Neuronal stem cell (in vitro differentiated cells): Measurements from ENCODE around the gene RELL2.

ENCODE experiments used
- DNase-seq: peaks from one replicate; pipeline ENCODE4 v3.0.0-alpha.2; 2013; ENCODE audit warnings: low spot score
- H2AFZ ChIP-seq: one replicate; pipeline ENCODE4 v1.6.1; 2013; ENCODE audit warnings: mild to moderate bottlenecking, low read length, inconsistent platforms
- H2AK5ac ChIP-seq: 2 replicates; pipeline ENCODE4 v1.6.1; 2013; ENCODE audit warnings: low read depth, mild to moderate bottlenecking, inconsistent platforms, low read length, moderate library complexity, mixed read lengths
- H2BK120ac ChIP-seq: 2 replicates; pipeline ENCODE4 v1.6.1; 2013; ENCODE audit warnings: low read depth, mild to moderate bottlenecking, inconsistent platforms, low read length, moderate library complexity, mixed read lengths
- H2BK12ac ChIP-seq: one replicate; pipeline ENCODE4 v1.6.1; 2013; ENCODE audit warnings: low read length, inconsistent platforms
- H2BK15ac ChIP-seq: 2 replicates; pipeline ENCODE4 v1.6.1; 2013; ENCODE audit warnings: mild to moderate bottlenecking, low read length, inconsistent platforms, mixed read lengths
- H2BK5ac ChIP-seq: one replicate; pipeline ENCODE4 v1.6.1; 2013; ENCODE audit warnings: inconsistent platforms, mild to moderate bottlenecking, low read length, moderate library complexity
- H3K14ac ChIP-seq: one replicate; pipeline ENCODE4 v1.6.1; 2013; ENCODE audit warnings: low read length, inconsistent platforms
- H3K18ac ChIP-seq: 2 replicates; pipeline ENCODE4 v1.6.1; 2013; ENCODE audit warnings: low read length, inconsistent platforms
- H3K23ac ChIP-seq: 2 replicates; pipeline ENCODE4 v1.6.1; 2013; ENCODE audit warnings: low read depth, mild to moderate bottlenecking, mixed read lengths, low read length, inconsistent platforms; ENCODE audit not compliant: poor library complexity
- H3K27ac ChIP-seq: replicated peaks from 3 replicates; pipeline ENCODE4 v1.5.1; 2013; ENCODE audit warnings: low read length, inconsistent platforms
- H3K27me3 ChIP-seq, 3 experiments: 2 replicates each; pipeline ENCODE4 v1.6.1; 2013; ENCODE audit warnings: low read length in 3 of 3, mild to moderate bottlenecking in 2 of 3, inconsistent platforms in 1 of 3, low read depth in 1 of 3, mixed read lengths in 1 of 3, moderate library complexity in 1 of 3; ENCODE audit not compliant: control insufficient read depth in 3 of 3, insufficient read depth in 3 of 3
- H3K36me3 ChIP-seq, 2 donors: replicated peaks in 1 of 2; 2 replicates each; pipeline ENCODE4 v1.6.1; 2013; ENCODE audit warnings: low read length in 2 of 2; ENCODE audit not compliant: control insufficient read depth in 2 of 2, insufficient read depth in 2 of 2
- H3K4ac ChIP-seq: 2 replicates; pipeline ENCODE4 v1.6.1; 2013; ENCODE audit warnings: inconsistent platforms, mild to moderate bottlenecking, low read length, moderate library complexity
- H3K4me1 ChIP-seq, 2 donors: 1 replicate in 1 of 2; 2 replicates in 1 of 2; pipeline ENCODE4 v1.6.1; 2013; ENCODE audit warnings: low read length in 2 of 2, low read depth in 1 of 2; ENCODE audit not compliant: control insufficient read depth in 2 of 2, insufficient read depth in 1 of 2
- H3K4me2 ChIP-seq: one replicate; pipeline ENCODE4 v1.6.1; 2013; ENCODE audit warnings: mild to moderate bottlenecking, low read length, inconsistent platforms; ENCODE audit not compliant: insufficient read depth, poor library complexity, severe bottlenecking
- H3K4me3 ChIP-seq, 2 donors: 2 replicates each; pipeline ENCODE4 v1.5.1; 2013; ENCODE audit warnings: low read length in 2 of 2, mild to moderate bottlenecking in 2 of 2, inconsistent platforms in 1 of 2, moderate library complexity in 1 of 2
- H3K79me1 ChIP-seq: one replicate; pipeline ENCODE4 v1.6.1; 2013; ENCODE audit warnings: low read depth, mild to moderate bottlenecking, inconsistent platforms, low read length, moderate library complexity
- H3K9ac ChIP-seq: one replicate; pipeline ENCODE4 v1.6.1; 2013; ENCODE audit warnings: mild to moderate bottlenecking, low read depth, low read length, inconsistent platforms; ENCODE audit not compliant: poor library complexity
- H3K9me3 ChIP-seq, 2 donors: replicated peaks in 1 of 2; 2 replicates each; pipeline versions ENCODE3 to v1.6.1; 2013; ENCODE audit warnings: low read length in 2 of 2, mild to moderate bottlenecking in 2 of 2, inconsistent platforms in 1 of 2, low read depth in 1 of 2, mixed read lengths in 1 of 2, moderate library complexity in 1 of 2; ENCODE audit not compliant: control insufficient read depth in 2 of 2, insufficient read depth in 1 of 2
- H4K8ac ChIP-seq: one replicate; pipeline ENCODE4 v1.6.1; 2013; ENCODE audit warnings: low read depth, mild to moderate bottlenecking, inconsistent platforms, low read length, moderate library complexity
- H4K91ac ChIP-seq: one replicate; pipeline ENCODE4 v1.6.1; 2013; ENCODE audit warnings: low read length, low read depth, mild to moderate bottlenecking, inconsistent platforms; ENCODE audit not compliant: poor library complexity
- WGBS, 2 donors: extraction: QIAGEN DNeasy Blood & Tissue Kit; methylation state at CpG; one replicate each; pipeline ENCODE4 v1.1.7; 2013; ENCODE audit warnings: missing lambda C conversion rate in 2 of 2, mixed read lengths in 1 of 2; ENCODE audit not compliant: insufficient read length in 2 of 2, insufficient replicate concordance in 1 of 2; ENCODE audit errors: extremely low coverage in 2 of 2; 5-methylcytosine and 5-hydroxymethylcytosine counted together

Gene RELL2

DNA sequence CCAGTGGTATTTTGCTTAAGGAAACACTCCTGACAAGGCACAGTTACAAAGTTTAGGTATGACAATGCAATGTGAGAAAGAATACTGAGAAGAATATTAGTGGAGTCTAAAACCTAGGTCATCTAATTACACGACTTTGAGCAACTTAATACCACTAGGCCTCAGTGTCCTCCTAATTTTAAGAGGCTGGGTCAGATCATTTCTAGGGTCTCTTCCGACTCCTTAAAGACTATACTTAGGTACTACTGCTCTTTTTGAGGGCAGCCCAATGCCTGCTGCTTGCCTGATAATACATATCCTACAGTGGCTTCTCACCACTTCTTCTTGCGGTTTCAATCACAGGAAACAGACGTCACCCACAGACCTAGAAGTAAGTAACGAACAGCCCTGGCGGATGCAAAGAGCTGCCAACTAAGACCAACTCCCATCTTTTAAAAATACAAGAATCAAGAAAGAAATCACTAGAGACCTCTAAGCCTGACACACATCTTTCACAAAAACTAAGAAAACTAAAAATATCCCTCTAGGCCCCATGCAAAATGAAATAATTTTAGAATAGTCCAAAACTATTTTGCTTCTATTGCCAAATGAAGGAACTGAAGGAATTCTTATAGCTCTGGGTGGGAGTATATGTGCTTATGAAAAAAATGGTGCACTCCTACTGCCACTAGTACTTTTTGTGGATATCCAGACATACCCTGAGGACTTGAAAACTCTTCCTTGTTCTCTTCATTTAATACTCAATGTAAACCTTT is 31.1 kb upstream of the RELL2 start:
- Histone ChIP-seq H2BK12ac (no peak overlapping the region), H4K91ac (no peak overlapping the region), H3K27me3 (no peaks in the 10 kb centered on the region), H2AK5ac (no peak overlapping the region), H2BK15ac (no peak overlapping the region), H3K4me3 (no peak overlapping the region), H3K27ac (no peak overlapping the region), H3K14ac (no peak overlapping the region), H3K9me3 (no peaks in the 10 kb centered on the region), H3K4ac (no peak overlapping the region), H3K79me1 (no peaks in the 10 kb centered on the region), H2AFZ (no peak overlapping the region), H3K9ac (no peak overlapping the region), H3K4me1 (peaks cover 0 to 5% of the 10 kb centered on the region in 2 donors), H3K18ac (no peak overlapping the region), H3K4me2 (no peak overlapping the region), H4K8ac (no peak overlapping the region), H2BK5ac (no peak overlapping the region), H2BK120ac (no peak overlapping the region), H3K36me3 (no peaks in the 10 kb centered on the region), H3K23ac (no peak overlapping the region)
- no CpG with 5 or more reads among the region's 6 CpGs for WGBS, 2 donors
- DNase-seq: no peak

DNA sequence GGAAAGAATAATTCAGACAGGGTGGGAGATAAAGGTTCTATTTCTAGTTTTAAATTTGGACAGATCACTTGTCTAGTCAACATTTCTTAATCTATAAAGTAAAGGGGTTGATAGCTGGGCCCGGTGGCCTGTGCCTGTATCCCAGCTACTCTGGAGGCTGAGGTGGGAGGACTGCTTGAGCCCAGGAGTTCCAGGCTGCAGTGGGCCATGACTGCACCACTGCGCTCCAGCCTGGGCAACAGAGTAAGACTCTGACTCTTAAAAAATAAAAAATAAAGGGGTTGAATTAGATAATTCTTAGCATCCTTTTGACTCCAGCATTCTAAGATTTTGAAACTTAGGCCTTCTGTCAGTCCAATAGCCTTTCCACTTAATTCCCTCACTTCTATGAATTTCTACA is 28.8 kb upstream of the RELL2 start:
- Histone ChIP-seq H2BK15ac (no peak overlapping the region), H3K4me3 (no peak overlapping the region), H2AFZ (no peak overlapping the region), H4K8ac (no peak overlapping the region), H3K23ac (no peak overlapping the region), H4K91ac (no peak overlapping the region), H3K9me3 (peaks cover 0 to 3% of the 10 kb centered on the region in 2 donors), H3K14ac (no peak overlapping the region), H3K36me3 (peaks cover 0 to 10% of the 10 kb centered on the region in 2 donors), H2BK12ac (no peak overlapping the region), H3K4me1 (peaks cover 0 to 5% of the 10 kb centered on the region in 2 donors), H3K27me3 (no peaks in the 10 kb centered on the region), H2BK120ac (no peak overlapping the region), H3K9ac (no peak overlapping the region), H3K4me2 (no peak overlapping the region), H2AK5ac (no peak overlapping the region), H3K4ac (no peak overlapping the region), H3K27ac (no peak overlapping the region), H3K18ac (no peak overlapping the region), H3K79me1 (no peaks in the 10 kb centered on the region), H2BK5ac (no peak overlapping the region)
- no CpG with 5 or more reads among the region's 2 CpGs for WGBS, 2 donors
- no peak for DNase-seq

DNA sequence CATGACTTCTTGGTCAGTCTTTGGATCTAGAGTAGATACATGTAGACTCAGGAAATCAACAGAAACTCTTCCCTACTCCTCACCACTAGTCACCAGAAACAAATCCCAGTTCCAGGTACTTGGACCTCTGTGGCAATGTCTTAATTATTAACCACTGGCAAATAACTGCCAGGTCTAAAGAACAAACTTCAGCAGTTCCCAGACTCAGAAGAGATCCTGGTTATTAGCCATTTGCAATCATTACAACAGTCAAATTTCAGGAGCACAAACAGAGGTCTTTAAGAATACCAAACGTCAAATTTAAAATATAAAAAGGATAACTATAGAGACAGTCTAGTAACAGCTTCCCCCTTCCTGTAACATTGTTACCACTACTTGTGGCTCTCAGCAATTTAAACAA is 28.2 kb upstream of the RELL2 start:
- no peaks in the 10 kb centered on the region for H3K79me1 ChIP-seq
- peaks cover 0 to 3% of the 10 kb centered on the region in 2 donors for H3K9me3 ChIP-seq
- H3K4me1 ChIP-seq: peaks cover 0 to 7% of the 10 kb centered on the region in 2 donors
- H3K14ac ChIP-seq: no peak overlapping the region
- H2BK120ac ChIP-seq: no peak overlapping the region
- no peak overlapping the region for H3K4me2 ChIP-seq
- no peak overlapping the region for H2BK12ac ChIP-seq
- no CpG with 5 or more reads among the region's 1 CpG for WGBS, 2 donors
- H3K36me3 ChIP-seq: peaks cover 0 to 10% of the 10 kb centered on the region in 2 donors
- H3K18ac ChIP-seq: no peak overlapping the region
- no peak overlapping the region for H3K23ac ChIP-seq
- no peak overlapping the region for H3K4me3 ChIP-seq
- H3K9ac ChIP-seq: no peak overlapping the region
- H2BK15ac ChIP-seq: no peak overlapping the region
- H2AFZ ChIP-seq: no peak overlapping the region
- no peak overlapping the region for H3K27ac ChIP-seq
- H4K8ac ChIP-seq: no peak overlapping the region
- no peak overlapping the region for H3K4ac ChIP-seq
- H4K91ac ChIP-seq: no peak overlapping the region
- no peak for DNase-seq
- no peak overlapping the region for H2BK5ac ChIP-seq
- H2AK5ac ChIP-seq: no peak overlapping the region
- H3K27me3 ChIP-seq: no peaks in the 10 kb centered on the region

DNA sequence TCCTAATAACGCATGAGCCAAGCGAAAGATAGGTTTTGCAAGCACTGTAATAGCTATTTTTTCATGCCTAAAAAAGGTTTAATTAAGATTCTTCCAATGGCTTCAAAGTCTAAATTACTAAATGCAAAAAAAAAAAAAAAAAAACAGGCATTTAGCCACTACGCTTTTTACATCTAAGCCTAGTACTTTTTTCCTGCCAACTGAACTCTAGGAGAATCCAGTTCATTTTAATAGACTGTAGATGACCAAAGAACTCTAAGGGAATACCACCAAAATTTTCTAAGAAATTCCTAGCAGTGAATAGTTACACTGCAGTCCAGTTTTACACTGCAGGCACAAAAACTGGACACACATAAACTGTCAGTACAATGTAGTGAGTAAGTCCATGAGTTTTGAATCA is 27.8 kb upstream of the RELL2 start:
- Histone ChIP-seq H2BK120ac (no peak overlapping the region), H2AK5ac (no peak overlapping the region), H3K14ac (no peak overlapping the region), H3K4me3 (no peak overlapping the region), H3K23ac (no peak overlapping the region), H2BK5ac (no peak overlapping the region), H3K79me1 (no peaks in the 10 kb centered on the region), H4K91ac (no peak overlapping the region), H3K4me2 (no peak overlapping the region), H3K27me3 (no peaks in the 10 kb centered on the region), H2BK12ac (no peak overlapping the region), H3K9me3 (peaks cover 0 to 3% of the 10 kb centered on the region in 2 donors), H4K8ac (no peak overlapping the region), H3K9ac (no peak overlapping the region), H2AFZ (no peak overlapping the region), H3K18ac (no peak overlapping the region), H3K36me3 (peaks cover 0 to 10% of the 10 kb centered on the region in 2 donors), H3K4ac (no peak overlapping the region), H2BK15ac (no peak overlapping the region), H3K27ac (no peak overlapping the region), H3K4me1 (peaks cover 3 to 5% of the 10 kb centered on the region in 2 donors)
- no CpG with 5 or more reads among the region's 3 CpGs for WGBS, 2 donors
- DNase-seq: no peak
